Fibroblast of skin of back (primary cell): ENCODE measurements around the gene STMN3. TPM values are rescaled to one million over a fixed set of nuclear protein-coding genes. Genes with fewer than 3 reads are reported as not detected.

ENCODE experiments used
- DNase-seq: peaks from one replicate; pipeline ENCODE4 v3.0.0-alpha.2; 2013
- polyA plus RNA-seq, 2 experiments: library from polyadenylated mRNA; unstranded; fragments of 120-200 nt; gene quantifications; one replicate each; pipeline ENCODE4 v1.2.1, GENCODE V29; 2013; ENCODE audit not compliant: insufficient read length in 2 of 2

Gene STMN3
- polyA plus RNA-seq (2013, experiment 1 of 2; ENCODE audit: insufficient read length): 23.6 TPM
- 14.0 TPM for polyA plus RNA-seq (2013, experiment 2 of 2; ENCODE audit: insufficient read length)

- peak; percentile 90 for DNase-seq
Measured at GRCh38 chr20:63653041-63653973, at the start of gene STMN3. TSS of gene STMN3 (minus strand) at chr20:63653424. CDS start at chr20:63653345, 79 bp downstream.

DNA sequence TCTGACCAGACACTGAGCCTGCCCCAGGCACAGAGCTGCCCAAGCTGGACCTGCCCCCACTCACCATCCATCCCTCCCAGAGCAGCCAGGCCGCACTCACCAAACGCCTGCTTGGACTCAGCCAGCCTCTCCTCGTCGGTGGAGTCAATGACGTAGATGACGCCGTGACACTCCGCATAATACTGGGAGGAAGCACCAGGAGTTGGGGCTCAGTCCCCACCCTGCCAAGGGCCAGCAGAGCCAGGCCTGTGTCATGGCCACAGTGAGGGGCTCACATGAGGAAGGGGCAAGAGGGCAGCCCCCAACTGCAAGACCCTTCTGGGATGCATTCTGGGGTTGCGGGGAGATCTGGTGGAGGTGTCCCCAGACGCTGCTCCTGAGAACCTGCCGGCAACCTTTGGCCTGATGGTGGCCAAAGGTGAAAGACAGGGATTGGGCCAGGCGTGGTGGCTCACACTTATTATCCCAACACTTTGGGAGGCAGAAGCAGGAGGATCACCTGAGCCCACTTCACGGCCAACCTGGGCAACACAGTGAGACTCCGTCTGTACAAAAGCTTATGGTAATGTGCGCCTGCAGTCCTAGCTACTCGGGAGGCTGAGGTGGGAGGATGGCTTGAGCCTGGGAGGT is 48.9 kb upstream of the STMN3 start:
- no peak for DNase-seq

GRCh38 chr20:63701329-63702035 is 48.3 kb upstream of the STMN3 start:
- no peak for DNase-seq

- DNase-seq: no peak
Measured at GRCh38 chr20:63701051-63701328, 47.8 kb upstream of the STMN3 start.

DNA sequence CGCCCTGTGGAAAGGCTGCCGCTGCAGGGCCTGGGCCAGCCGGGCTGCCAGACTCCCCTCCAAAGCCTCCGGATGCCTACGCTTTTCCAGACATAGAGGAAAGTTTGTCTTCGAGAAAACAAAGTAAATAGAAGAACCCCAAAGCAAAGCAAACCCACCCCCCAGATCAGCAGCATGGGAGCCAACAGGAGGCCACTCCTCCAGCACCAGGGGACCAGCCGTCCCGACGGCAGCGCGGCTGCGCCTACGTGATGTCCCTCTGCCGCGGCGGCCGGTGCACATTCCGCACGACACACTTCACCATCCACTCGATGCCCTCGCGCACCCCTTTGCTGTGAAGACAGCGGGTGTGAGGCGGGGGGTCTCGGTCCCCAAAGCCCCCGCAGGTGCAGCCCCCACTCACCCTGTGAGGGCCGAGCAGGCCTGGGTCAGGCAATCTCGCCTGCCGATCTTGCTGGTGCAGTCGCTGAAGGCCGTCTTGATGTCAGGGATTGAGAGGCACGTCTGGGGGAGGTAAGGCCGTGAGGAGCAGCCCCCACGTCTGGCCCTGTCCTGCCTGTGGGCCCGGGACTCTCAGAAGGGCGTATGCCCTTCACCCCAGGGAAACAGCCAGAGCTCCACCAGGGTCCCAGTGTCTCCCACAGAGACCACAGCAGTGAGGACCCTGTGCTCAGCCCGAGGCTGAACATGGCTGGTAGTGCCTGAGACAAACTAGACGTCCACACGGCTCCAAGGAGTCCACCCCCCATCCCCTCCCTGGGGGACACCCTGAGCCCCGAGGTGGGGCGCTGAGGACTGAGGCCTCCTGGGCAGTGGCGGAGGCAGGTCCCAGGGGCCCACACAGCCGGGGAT is 47.2 kb upstream of the STMN3 start:
- DNase-seq: no peak

GRCh38 chr20:63699466-63700198 is 46.4 kb upstream of the STMN3 start:
- no peak for DNase-seq

DNA sequence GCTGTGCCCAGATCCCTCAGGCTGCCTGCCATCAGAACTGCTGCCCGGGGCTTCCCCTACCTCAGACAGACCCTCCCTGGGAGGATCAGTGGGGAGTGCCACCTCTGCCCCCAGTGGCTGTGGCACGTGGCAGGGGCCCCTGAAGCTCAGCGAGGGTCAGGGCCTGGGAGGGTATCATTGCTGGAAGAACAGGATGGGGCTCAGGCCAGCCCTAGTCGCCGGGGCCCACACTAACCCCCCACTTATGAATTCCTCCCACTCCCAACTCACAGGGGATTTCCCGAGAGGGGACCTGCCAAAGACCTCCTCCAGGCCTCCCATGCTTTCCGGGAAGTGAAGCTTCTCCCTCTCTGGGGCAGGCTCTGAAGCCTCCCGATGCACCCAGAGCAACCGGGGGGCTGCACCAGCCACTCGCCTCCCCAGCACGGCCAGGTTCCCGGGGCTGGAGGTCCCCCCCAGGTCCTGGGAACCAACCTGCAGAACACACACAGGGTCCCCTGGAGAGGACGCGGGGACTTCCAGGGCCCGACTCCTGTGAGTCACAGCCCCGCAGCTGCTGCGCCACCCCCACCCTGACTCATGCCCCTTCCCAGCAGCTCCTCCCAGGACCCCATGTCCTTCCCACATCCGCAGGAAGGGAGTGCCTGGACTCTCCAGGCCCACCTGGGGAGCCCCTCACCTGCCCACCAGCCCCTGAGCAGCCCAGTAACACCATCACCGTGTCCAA is 45.7 kb upstream of the STMN3 start:
- peak; percentile 89 for DNase-seq

- DNase-seq: no peak
Measured at GRCh38 chr20:63697868-63698545, 44.8 kb upstream of the STMN3 start.

DNA sequence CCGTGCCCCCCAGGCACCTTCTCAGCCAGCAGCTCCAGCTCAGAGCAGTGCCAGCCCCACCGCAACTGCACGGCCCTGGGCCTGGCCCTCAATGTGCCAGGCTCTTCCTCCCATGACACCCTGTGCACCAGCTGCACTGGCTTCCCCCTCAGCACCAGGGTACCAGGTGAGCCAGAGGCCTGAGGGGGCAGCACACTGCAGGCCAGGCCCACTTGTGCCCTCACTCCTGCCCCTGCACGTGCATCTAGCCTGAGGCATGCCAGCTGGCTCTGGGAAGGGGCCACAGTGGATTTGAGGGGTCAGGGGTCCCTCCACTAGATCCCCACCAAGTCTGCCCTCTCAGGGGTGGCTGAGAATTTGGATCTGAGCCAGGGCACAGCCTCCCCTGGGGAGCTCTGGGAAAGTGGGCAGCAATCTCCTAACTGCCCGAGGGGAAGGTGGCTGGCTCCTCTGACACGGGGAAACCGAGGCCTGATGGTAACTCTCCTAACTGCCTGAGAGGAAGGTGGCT is 44.2 kb upstream of the STMN3 start:
- no peak for DNase-seq

- DNase-seq: no peak
Measured at GRCh38 chr20:63696628-63697356, 43.6 kb upstream of the STMN3 start, which contains the start of gene TNFRSF6B. TSS of gene TNFRSF6B (plus strand) at chr20:63696652. CDS start at chr20:63696768, 116 bp downstream.

- no peak for DNase-seq
Measured at GRCh38 chr20:63696306-63696627, 43.0 kb upstream of the STMN3 start.

GRCh38 chr20:63695424-63696305 is 42.4 kb upstream of the STMN3 start:
- DNase-seq: no peak

DNA sequence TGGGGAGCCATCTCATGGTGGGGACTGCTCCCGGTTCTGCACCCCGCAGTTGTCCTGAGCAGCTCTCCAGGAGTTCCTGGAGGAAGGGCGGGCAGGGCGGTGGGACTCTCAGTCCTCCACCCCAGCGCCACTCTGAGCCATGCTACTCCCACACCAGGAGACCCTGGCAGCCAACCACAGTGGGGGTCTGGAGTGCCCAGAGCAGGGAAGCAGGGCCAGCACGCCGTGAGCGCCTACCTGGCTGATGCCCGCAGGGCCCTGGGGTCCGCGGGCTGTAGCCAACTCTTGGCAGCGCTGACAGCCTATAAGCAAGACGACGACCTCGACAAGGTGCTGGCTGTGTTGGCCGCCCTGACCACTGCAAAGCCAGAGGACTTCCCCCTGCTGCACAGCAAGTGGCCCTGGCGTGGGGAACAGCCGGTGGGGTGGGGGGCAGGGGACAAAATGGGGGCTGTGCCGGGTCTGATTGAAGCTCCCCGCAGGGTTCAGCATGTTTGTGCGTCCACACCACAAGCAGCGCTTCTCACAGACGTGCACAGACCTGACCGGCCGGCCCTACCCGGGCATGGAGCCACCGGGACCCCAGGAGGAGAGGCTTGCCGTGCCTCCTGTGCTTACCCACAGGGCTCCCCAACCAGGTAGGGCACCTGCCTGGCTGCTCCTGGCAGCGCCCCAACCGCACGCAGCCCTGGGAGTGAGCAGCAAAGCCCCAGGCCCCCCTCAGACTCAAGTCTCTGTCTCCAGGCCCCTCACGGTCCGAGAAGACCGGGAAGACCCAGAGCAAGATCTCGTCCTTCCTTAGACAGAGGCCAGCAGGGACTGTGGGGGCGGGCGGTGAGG is 41.6 kb upstream of the STMN3 start:
- DNase-seq: no peak

DNA sequence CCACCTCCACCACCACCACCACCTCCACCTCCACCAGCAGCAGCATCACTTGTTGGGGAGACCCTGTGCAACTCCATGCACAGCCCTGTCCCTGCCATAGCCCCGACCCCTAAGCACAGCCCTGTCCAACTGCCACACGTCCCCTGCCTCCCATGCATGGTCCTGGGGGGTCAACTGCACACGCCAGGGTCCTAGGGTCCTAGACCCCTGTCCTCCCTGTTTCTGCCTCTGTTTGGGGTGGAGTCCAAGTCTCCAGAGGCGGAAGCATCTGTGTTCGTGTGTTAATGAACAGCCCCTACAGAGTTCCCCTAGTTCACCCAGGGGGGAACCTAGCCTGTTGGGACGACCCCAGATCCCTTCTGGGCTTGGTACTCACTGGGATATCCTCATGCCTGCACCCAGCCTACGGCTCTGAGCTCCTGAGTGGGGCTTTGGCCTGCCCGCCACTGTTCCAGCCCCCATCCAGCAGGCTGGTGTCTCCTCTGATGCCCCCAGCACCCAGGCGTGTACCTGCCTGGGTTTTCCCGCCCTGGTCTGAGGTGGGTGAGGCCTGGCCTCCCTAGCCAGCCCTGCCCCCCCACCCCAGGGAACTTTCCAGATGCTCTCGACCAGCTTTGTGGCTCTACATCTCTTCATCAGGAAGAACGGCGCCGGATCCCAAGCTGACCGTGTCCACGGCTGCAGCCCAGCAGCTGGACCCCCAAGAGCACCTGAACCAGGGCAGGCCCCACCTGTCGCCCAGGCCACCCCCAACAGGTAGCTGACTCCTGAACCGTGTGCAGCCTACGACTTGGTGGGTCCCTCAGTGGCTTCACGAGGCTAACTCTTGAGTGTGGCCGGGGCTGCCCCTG is 40.7 kb upstream of the STMN3 start:
- no peak for DNase-seq

GRCh38 chr20:63693083-63693732 is 40.0 kb upstream of the STMN3 start:
- no peak for DNase-seq
